Ramos (cell line): ENCODE results near the gene RIPOR2.

Experiments
- in situ Hi-C: fragments of 300-500 bp; cut with MboI; formaldehyde crosslinking; loops from one replicate; pipeline ENCODE4 v1.14.3; 2022; ENCODE audit warnings: low sequenced_read_pairs; ENCODE audit not compliant: unreplicated experiment

RIPOR2 gene

GRCh38 chr6:24908650-24909035 is 27.1 kb downstream of the RIPOR2 start:
- in situ Hi-C loops, result no loop called here

GRCh38 chr6:24907919-24908649 is 27.7 kb downstream of the RIPOR2 start:
- in situ Hi-C loops, result no loop called here

DNA sequence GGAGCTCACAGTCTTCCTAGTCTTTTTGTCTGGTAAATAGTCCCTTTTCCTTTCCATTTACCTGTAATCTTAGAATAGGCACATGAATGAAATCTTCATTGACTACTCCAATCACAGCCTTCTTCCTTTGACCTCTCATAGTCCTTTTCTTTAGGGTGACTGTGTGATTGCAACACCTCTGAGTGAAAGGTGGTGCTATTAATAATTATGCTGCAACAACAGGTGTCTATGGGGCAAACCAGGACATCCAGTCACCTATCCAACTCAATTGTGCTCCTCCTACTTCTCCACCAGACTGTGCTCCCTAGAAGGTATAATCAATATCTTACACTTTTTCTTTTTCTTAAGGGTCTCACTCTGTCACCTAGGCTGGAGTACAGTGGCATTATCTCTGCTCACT is 29.4 kb downstream of the RIPOR2 start:
- in situ Hi-C loops, result no loop called here

DNA sequence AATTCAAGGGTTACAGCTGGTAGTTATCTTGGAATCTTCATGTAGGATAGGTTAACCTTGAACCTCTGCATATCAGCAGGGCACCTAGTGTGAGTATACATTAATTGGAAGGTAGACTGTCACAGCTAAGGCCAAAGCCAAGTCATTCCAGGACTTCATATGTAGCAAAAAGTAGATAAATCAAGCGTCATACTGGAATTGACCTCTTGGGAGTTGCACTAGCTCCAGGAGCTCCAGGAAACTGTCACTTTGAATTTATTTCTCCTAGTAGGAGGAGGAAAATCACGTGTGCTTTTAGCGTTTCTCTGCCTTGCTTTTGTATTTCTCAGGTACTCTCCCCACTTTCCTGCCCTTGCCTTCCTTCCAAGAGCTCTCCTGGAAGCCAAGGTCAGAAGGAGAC is 30.3 kb downstream of the RIPOR2 start:
- in situ Hi-C loops, result no loop called here

GRCh38 chr6:24903681-24904080 is 32.1 kb downstream of the RIPOR2 start:
- in situ Hi-C loops, result no loop called here

GRCh38 chr6:24902782-24903181 is 33.0 kb downstream of the RIPOR2 start:
- in situ Hi-C loops, result no loop called here

- in situ Hi-C loops, result no loop called here
Observed at GRCh38 chr6:24901698-24902328, 33.9 kb downstream of the RIPOR2 start.

GRCh38 chr6:24900917-24901697 is 34.7 kb downstream of the RIPOR2 start:
- in situ Hi-C loops, result no loop called here

GRCh38 chr6:24899997-24900325 is 35.8 kb downstream of the RIPOR2 start:
- in situ Hi-C loops, result no loop called here

DNA sequence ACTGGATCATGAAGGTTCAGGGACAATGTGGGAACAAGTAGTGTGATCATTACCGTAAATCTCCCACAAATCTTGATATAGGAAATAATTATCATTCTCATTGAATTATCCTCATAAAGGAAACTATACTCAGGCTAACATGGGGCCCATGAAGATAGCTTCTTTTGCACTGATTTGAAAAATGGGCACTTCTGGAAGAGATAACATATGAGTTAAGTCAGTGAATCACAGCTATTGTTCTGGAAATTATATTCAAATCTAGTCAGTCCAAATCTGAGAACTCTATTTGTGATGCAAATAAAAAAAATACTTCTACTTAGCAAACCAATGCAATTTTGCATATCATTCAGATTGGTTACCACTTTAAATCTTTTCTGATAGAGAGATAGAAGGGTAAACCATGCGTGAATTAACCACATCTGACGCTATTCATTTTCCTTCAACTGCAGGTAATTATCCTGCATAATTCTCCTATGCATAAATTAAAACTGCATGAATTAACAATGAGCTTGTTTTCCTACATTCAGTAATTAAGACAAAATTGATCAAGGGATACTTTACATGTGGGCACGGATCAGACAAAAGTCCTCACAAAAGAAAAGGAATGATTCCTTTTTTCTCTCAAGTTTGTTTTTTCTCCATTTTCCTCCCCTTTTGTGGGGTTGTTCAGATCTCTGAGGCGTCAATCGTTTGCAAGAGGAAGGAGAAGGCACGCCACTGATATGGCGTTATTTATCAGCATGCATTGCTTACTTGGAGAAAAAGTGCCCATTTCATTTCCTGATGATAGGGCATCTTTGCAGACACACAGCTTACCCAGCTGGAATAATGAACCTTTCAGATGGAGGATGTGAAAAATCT is 36.4 kb downstream of the RIPOR2 start:
- in situ Hi-C loops, result no loop called here

GRCh38 chr6:24898676-24899075 is 37.1 kb downstream of the RIPOR2 start:
- in situ Hi-C loops, result no loop called here

DNA sequence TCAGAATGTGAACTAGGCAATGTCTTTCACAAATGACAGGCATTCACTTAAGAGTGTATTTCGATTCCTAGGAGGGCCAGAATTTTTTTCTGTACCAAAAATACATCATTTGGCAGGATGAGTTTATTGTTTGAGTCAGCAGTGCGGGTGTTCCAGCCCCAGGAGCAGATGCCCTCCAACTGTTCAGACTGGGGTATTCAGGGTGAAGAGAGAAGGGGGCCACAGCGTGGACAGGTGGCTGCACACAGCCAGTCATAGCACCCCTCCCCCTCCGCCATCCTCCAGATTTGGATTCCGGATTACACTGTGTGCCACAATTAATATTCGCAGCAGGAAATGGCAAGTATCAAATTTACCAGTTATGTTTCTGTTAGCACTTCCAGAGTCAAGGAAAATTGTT is 38.6 kb downstream of the RIPOR2 start:
- in situ Hi-C loops, result no loop called here

DNA sequence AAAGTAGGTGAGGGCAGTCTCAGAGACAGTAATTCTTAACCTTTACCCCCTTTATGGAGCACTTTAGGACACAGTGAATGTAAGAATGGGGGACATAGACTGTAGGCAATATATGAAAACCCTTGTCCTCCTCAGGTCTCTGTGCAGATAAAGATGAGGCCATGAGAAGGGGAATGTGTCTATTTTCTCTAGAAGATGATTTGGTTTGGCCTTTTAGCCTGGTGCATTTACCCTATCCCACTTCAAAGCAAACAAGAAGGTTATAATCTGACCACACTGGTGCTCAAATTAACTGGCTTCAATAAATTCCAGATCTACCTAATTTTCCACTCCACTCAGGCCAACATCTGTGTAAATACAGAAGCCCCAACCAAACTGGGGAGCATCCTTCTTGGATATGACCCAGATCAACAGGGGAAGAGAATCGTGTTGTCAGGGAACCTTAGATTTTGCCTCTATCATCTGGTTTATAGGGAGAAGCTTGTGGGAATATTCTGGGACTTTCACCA is 42.4 kb downstream of the RIPOR2 start:
- in situ Hi-C loops, result no loop called here

GRCh38 chr6:24891004-24891403 is 44.8 kb downstream of the RIPOR2 start:
- in situ Hi-C loops, result no loop called here

DNA sequence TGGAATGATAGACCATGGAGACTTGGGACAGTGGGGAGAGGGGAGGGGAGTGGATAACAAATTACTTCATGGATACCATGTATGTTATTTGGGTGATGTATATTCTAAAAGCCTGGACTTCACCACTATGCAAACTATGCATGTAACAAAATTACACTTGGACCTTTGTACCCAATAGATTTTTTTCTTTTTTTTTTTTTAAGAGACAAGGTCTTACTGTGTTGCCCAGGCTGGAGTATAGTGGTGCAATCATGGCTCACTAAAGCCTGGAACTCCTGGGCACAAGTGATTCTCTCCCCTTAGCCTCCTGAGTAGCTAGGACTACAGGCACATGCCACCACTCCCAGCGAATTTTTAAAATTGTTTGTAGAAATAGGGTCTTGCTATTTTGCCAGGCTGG is 45.3 kb downstream of the RIPOR2 start:
- in situ Hi-C loops, result no loop called here

DNA sequence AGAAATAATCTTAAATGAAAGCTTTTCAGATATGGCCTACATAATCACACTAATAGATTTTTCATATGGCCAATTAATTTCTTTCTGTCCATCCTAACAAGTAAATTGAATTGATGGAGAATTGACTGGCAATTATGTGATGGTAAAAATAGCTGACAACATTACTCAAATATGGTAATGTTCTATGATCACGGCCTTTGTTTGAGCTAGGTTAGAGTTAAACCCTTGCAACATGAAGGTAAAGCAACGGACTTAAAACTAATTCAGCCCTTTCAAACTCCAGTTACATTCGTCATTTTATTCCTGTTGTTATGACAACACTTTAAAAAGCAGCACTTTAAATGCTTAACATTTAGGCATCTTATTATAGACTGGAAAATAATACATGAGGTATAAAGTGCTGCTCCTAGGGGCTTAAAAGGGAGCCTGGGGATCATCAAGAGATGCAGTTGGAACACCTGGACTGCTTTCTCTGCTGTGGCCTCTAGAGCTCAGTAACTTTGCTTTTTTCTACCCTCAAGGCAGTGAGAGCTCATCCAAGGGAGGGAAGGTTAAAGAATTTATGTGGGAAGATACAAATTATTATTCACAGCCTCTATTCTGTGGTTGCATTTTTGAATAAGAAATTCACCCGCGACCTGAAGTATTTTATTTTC is 46.9 kb downstream of the RIPOR2 start:
- in situ Hi-C loops, result no loop called here

DNA sequence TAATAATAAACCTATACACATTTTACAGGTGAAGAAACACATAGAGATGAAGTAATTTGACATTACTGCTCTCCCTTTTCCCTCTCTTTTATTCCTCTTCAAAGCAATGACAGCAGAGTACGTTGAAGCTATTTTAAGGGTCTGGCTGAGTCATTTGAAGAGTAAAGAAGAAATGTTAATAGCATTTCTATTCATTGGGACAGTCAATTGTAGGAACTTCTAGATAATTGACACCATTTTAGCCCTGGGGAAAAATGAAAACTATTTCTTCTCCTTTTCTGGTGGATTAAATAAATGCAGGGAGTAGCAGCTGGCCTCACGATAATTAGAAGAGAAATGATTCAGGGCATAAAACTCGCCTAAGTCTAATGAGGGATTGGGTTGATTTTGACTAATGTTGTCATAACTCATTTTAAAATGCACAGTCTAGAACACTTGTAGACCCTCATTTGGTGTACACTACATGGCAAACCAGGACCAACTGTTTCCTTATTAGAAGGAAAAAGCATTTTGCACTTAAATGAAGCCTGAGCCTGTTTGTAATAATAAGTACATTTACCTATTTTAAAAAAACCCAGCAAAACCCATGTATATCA is 48.1 kb downstream of the RIPOR2 start:
- in situ Hi-C loops, result no loop called here

GRCh38 chr6:24883618-24884017 is 52.1 kb downstream of the RIPOR2 start:
- in situ Hi-C loops, result no loop called here

- in situ Hi-C loops, result no loop called here
Observed at GRCh38 chr6:24882835-24883555, 52.8 kb downstream of the RIPOR2 start.
